GM18499 (cell line): ENCODE measurements around the gene PGP.

Experiments
- ATAC-seq: cut with Tn5 transposase; IDR thresholded peaks from one replicate; pipeline ENCODE4 v1.9.1; 2021; ENCODE audit warnings: moderate number of reproducible peaks; ENCODE audit not compliant: insufficient read depth, unreplicated experiment

PGP gene

DNA sequence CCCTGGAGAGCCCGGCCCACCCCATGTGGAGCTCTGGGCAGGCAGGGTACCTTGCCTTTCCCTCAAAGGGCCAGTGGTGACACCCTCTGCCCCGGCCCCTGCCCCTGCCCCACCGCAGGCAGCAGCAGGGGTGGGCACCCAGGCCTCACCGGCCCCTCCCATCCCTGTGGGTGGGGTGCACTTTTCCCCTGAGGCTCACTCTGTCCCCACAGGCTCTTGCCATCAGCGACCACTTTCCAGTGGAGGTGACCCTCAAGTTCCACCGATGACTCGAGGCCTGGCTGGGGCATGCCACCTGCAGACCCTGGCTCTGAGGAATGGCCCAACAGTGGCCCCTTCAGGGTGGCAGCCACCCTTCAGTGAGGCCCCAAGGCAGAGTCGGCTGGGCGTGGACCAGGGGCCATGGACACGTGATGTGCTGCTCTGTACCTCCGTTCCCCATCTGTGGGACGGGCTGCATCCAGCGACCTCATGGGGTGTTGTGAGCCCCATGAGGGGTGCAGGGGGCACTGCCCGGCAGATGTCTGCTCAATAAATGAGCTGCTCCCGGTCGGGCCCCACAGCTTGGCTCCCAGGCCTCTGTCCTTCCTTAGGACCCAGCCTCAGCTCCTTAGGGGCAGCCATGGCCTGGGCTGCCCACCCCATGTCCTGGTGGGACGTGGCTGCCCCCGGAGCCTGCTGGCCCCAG, 23.7 kb upstream of the PGP start:
- ATAC-seq = no peak

DNA sequence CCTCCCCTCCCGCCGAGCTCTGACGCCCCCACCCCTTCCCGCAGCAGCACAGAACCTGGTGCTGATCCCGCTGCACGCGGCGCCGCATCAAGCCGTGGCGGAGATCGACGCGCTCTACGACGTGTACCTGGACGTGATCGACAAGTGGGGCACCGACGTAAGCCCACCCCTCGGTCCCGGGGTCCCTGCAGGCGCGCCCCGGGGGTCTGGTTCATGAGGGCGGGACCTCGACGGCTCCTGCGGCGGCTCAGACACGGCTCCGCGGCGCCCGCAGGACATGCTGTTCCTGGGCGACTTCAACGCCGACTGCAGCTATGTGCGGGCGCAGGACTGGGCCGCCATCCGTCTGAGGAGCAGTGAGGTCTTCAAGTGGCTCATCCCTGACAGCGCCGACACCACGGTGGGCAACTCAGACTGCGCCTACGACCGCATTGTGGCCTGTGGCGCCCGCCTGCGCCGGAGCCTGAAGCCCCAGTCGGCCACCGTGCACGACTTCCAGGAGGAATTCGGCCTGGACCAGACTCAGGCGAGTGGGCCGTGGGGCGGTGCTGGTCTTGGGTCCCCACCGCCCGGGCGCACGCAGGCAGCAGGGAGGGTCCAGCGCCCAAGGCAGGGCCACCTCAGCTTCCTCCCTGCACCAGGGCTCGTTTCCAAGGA, 23.0 kb upstream of the PGP start:
- ATAC-seq = no peak

DNA sequence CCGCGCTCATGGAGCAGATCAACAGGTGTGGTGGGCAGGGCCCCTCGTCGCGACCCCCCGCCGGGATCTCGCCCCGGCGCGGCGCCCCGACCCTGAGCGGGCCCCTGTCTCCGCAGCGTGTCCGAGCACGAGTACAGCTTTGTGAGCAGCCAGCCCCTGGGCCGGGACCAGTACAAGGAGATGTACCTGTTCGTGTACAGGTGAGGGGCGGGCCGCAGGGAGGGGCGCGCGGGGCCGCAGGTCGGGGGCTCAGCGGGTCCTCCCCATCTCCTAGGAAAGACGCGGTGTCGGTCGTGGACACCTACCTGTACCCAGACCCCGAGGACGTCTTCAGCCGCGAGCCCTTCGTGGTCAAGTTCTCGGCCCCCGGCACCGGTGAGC, 22.5 kb upstream of the PGP start:
- no peak for ATAC-seq

DNA sequence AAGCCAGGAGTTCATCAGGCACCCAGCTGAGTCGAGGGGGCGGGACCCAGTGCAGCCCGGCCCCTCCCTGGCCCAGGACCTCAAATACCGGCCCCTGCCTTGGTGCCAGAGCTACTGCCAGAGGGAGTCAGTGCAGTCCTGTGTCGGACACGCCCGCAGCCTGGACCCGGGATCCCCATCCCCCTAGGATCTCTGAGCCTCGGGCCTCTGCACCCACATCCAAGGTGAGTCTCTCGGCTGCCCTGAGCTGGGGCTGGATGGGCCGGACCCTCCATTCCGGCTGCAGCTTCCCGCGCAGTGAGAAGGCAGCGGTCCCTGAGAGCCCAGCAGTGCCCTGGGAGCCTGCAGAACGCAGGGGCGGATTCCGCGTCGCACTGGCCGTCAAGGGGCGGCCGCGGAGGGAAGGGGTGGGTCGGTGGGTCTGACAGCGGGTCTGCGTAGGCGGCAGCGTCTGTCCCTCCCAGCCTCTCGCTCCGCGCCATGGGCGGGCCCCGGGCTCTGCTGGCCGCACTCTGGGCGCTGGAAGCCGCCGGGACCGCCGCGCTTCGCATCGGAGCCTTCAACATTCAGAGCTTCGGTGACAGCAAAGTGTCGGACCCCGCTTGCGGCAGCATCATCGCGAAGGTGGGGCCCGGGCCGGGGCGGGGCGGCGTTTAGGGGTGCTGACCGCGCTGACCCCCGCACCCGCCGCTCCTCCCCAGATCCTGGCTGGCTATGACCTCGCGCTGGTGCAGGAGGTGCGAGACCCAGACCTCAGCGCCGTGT, 21.9 kb upstream of the PGP start, which contains the start of gene DNASE1L2:
Gene DNASE1L2 (plus strand): TSS at position 108 of the 765 bp plus-strand sequence. CDS start 373 bp downstream, at position 481.
- ATAC-seq = no peak

DNA sequence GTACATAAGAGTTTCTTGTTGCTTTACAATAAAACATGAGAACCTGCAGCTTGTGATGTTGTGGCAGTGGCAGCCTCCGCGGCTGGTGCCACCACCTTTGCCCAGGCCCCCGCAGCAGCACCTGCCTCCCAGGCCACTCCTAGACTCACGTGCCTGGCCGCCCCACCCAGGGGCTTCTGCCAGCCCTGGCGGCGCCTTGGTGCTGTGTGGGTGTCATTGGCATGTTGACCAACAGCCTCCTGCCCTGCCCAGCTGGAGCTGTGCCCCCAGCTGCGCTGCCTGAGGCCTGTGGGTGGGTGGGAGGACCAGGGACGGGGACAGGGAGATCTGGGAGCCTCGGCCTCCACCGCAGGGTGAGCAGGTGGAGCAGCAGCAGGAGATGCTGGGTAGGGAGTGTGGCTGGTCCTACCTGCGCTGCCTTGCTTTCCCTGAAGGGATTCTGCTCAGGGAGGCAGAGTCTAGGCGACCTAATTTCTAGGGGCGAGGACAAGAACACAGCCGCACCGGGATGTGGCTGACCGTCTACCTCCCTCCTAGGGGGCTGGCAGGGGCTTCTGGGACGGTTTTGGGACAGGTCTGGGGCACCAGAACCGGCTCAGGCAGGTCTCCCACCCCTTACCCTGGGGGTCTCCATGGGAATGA, 21.2 kb upstream of the PGP start:
- no peak for ATAC-seq

DNA sequence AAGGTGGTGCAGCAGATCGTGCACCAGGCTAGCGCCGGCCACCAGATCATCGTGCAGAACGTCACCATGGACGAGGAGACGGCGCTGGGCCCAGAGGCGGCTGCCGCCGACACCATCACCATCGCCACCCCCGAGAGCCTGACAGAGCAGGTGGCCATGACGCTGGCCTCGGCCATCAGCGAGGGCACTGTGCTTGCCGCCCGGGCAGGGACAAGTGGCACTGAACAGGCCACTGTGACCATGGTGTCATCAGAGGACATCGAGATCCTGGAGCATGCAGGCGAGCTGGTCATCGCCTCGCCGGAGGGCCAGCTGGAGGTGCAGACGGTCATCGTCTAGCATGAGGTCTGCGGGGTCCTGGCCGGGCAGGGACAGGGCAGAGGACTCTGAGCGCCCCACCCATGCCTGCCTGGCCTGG, 20.6 kb upstream of the PGP start:
- no peak for ATAC-seq

DNA sequence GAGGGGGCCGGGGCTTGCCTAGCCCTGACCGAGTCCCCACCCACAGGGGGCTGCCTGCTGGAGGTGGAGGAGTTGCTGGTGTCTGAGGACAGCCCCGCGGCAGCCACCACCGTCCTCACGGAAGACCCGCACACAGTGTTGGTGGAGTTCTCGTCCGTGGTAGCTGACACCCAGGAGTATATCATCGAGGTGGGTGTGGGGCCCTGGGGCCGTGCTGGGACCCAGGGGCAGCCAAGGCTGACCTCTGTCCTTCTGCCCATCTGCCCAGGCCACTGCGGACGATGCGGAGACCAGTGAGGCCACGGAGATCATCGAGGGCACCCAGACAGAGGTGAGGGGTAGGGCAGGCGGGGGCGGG, 20.2 kb upstream of the PGP start:
- ATAC-seq = no peak

DNA sequence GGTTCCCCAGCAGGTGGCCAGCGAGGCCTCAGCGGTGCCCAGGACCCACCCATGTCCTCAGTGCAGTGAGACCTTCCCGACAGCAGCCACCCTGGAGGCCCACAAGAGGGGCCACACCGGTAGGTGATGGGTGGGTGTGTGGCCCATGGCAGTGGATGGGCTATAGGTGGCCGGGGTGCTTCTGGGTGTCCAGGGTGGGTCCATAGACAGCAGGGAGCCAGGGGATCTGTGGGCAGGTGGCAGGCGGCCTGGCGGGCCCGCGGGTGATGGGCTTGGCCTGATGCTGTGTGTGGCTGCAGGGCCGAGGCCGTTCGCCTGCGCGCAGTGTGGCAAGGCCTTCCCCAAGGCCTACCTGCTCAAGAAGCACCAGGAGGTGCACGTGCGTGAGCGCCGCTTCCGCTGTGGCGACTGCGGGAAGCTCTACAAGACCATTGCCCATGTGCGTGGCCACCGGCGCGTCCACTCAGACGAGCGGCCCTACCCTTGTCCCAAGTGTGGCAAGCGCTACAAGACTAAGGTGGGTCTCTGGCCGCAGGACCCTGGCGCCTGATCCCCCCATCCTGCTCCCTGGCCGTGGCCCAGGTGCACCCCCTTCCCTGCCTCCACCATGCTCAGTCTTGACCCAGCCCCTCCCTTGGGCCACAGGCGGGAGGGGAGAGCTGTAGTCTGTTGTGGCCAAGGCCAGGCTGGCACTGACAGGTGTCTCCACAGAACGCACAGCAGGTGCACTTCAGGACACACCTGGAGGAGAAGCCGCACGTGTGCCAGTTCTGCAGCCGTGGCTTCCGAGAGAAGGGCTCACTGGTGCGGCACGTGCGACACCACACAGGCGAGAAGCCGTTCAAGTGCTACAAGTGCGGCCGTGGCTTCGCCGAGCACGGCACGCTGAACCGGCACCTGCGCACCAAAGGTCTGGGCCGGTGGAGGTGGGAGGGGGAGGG, 19.5 kb upstream of the PGP start:
- no peak for ATAC-seq

DNA sequence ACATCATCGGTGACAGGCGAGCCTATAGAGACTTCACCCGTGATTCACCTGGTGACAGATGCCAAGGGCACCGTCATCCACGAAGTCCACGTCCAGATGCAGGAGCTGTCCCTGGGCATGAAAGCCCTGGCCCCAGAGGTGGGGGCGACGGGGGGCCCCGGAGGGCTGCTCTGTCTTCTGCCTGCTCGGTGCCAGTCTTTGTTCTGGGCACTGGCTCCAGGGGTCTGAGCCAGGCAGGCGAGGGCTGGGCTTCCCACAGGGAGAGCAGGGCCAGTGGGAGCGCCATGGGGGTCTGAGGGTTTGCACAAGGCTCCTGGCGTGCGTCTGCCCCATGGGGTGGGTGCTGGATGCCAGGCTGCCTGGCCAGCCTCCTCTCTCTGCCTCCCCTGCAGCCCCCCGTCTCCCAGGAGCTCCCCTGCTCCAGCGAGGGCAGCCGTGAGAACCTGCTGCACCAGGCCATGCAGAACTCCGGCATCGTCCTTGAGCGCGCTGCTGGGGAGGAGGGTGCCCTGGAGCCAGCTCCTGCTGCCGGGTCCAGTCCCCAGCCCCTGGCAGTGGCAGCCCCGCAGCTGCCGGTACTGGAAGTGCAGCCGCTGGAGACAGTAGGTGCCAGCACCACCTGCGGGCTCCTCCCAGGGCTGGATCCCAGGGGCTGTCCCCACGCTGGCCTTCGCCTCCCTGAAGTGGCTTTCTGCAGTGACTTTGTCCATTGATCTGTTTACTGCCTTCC, 18.6 kb upstream of the PGP start:
- ATAC-seq = no peak

DNA sequence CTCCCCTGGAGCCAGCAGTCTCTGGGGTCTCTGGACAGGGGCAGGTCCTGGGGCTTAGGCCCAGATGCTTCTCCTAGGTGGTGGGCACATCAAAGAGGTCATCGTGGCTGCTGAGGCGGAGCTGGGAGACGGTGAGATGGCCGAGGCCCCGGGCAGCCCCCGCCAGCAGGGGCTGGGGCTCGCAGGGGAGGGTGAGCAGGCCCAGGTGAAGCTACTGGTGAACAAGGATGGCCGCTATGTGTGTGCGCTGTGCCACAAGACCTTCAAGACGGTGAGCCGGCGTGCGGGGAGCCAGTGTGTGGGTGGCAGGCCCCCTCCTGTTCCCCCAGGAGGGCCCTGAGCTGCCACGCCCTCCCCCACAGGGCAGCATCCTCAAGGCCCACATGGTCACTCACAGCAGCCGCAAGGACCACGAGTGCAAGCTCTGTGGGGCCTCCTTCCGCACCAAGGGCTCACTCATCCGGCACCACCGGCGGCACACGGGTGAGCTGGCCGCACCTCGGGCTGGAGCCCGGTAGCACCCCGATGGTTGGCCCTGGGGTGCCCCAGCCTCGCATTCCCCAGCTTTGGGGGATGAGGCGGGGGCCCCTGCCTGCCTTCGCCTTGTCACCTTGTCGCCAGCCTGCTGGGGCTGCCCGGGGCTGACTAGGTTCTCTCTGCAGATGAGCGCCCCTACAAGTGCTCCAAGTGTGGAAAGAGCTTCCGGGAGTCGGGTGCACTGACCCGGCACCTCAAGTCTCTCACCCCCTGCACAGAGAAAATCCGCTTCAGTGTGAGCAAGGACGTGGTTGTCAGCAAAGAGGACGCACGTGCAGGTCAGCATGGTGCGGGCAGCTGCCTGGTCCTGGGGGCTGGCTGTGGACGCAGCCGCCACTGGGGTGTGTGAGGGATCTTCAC, 17.7 kb upstream of the PGP start:
- ATAC-seq = no peak

DNA sequence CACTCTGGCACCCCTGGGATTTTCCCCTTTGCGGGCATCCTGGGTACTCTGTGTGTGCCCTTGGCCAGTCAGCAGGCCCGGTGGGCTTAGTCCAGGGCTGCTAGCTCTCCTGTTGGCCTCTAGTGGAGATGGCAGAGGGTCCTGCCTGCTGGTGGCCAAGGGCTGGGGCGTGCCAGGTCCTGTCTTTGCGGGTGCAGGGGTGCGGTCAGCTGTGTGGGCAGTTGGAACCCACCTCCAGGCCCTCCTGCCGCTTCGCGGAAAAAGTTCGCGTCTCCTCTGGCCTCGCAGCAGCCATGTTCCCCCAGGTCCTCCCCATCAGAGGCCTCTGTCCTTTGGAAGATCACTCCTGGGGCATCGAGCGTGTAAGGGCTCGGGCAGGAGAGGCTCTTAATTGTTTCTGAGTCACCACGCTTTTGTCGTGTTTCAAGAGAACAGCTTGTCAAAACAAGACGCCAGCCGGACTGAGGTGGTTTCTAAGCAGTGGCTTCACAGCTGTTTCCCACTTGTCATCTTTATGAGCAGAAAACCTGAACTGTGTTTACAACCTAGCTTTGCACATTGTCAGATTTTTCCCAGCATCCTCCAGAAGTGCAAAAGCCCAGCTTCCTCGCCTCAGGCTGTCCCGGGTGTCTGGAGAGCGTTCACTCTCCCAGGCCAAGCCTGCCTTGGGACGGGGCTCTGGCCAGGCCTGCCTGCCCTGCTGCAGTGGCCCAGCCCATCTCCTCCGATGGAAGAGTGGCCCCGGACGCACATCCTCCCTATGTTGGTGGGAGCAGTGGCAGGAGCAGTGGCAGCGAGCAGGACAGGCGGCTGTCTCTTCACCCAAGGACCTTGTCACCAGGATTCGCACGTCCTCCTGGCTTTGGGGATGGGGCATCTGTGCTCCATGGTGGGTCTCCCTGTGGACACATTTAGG, 16.6 kb upstream of the PGP start:
- ATAC-seq = no peak

DNA sequence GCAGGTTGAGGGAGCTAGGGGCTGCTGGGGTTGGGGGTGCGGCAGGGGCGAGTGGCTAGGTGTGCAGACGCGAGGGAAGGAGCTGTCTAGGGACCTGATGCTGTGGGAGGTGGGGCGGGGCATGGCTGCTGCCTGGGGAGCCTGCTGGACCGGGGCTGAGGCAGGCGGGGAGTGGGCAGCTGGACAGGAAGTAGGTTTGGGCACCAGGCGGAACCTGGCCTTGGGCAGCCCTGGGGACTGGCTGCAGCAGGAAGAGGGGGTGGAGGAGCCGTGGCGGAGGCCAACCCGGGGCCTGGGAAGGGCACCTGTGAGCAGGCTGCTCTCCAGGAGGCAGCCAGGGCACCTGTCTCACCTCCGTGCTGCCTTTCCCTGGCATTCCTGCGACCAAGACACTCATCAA, 15.7 kb upstream of the PGP start:
- ATAC-seq = no peak

DNA sequence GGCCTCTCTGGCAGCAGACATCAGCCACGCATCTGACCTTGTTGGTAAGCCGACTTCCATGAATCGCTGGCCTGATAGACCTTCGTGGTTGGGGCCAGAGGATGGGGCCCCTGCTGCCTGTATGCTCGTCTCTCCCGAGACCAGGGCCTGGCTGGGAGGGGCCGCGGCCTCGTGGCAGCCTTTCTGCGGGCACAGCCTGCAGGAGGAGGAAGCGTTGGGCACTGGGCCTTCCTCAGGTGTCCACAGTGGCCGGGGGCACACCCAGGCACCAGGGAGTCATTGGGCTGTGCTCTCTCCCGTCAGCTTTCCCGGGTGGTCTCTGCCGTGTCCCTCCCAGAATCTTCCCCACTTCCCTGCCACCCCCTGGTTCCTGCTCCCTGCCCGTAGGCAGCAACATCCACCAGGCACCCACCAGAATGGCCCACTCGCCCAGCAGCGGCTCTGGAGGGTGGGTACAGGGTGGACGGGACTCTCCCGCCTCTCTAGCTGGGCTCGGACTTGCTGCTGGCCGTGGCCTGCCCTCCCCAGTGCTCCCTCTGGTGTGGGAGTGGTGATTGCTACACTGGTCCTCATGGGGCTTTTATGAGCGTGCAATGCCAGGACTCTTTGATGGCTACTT, 15.1 kb upstream of the PGP start:
- no peak for ATAC-seq

DNA sequence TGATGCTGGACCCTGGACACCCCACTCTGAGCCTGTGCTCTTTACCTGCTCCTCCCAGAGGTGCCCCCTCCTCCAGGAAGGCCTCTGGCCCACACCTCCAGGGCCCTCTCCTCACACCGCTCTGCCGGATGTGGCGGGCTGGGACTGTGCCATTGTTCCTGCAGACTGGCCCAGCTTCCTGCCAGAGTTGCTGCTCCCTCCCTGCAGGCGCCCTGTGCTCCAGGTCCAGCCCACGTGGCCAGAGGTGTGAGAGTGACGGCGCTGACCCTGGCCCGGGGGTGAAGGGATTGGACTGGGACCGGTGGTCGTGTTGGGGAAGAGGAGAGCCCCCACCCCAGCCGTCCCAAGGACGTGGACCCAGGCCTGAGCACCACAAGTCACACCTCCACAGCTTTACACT, 14.5 kb upstream of the PGP start:
- ATAC-seq = no peak

DNA sequence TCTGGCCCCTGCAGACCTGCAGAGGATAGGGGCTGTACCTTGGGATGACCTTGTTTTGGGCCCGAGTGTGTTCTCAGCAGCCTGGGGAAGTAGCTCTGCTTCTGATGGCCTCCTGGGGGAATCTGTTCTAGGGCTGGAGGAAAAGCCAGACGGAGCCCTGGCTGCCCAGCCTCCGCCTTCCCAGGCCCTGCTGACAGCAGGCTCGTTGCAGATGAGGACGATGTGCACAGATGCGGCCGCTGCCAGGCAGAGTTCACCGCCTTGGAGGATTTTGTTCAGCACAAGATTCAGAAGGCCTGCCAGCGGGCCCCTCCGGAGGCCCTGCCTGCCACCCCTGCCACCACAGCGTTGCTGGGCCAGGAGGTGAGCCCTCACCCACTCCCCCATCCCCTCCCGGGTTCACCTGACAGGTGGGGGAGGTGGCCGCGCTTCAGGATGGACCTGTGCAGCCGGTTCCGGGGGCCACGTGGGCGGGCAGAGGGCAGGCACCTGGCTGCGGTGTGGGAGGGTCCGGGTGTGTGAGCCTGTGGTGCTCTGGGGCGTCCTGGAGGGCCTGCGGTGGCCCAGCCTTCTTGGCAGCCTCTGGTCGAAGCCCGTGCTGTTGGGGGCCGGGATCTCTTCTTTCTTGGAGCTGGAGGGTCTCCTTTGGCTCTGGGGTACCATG, 13.7 kb upstream of the PGP start:
- ATAC-seq = no peak

DNA sequence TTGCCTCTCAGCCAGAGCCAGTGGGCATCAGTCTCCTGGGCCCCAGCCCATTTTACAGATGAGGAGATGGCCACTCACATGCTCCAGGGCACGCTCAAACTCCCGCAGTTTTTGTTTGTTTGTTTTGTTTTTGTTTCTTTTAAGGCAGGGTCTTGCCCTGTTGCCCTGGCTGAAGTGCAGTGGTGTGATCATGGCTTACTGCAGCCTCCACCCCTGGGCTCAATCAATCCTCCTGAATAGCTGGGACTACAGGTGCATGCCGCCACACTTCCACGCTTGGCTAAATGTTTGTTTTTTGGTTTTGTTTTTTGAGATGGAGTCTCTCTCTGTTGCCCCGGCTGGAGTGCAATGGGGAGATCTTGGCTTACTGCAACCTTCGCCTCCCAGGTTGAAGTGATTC, 12.3 kb upstream of the PGP start:
- ATAC-seq = no peak
